ENCODE data around the gene ZBED2.

Gene ZBED2

GRCh38 chr3:111617406-111617805, 22.3 kb upstream of the ZBED2 start:
- TF ChIP-seq CTCF (IDR thresholded peaks at IDR 0.05): no peak
- H3K27me3 ChIP-seq (ENCODE audit: control insufficient read depth, insufficient read depth, low read length): no peaks in the 10 kb centered on the region
- H3K9ac ChIP-seq: no peak overlapping the region

GRCh38 chr3:111616417-111617105, 21.4 kb upstream of the ZBED2 start:
- no peak overlapping the region for H3K4me2 ChIP-seq (ENCODE audit: low read length)
- H2AFZ ChIP-seq: no peak overlapping the region
- H3K9me3 ChIP-seq (ENCODE audit: control insufficient read depth, low read length): no peaks in the 10 kb centered on the region
- H3K4me3 ChIP-seq (ENCODE audit: low read depth, low read length): no peak overlapping the region
- no peak for TF ChIP-seq CTCF (IDR thresholded peaks at IDR 0.05)
- no peaks in the 10 kb centered on the region for H3K27me3 ChIP-seq (ENCODE audit: control insufficient read depth, insufficient read depth, low read length)
- H3K36me3 ChIP-seq (ENCODE audit: control insufficient read depth, insufficient read depth, low read length): no peaks in the 10 kb centered on the region
- H3K4me1 ChIP-seq: no peaks in the 10 kb centered on the region
- H3K79me2 ChIP-seq: no peaks in the 10 kb centered on the region
- no peak overlapping the region for H3K9ac ChIP-seq
- no peak overlapping the region for H3K27ac ChIP-seq

More at GRCh38 chr3:111617406-111617805, 22.3 kb upstream of the ZBED2 start:
- H3K9me3 ChIP-seq (ENCODE audit: control insufficient read depth, low read length): no peaks in the 10 kb centered on the region
- no peak overlapping the region for H3K4me3 ChIP-seq (ENCODE audit: low read depth, low read length)
- H3K4me1 ChIP-seq: no peaks in the 10 kb centered on the region
- H3K4me2 ChIP-seq (ENCODE audit: low read length): no peak overlapping the region
- H2AFZ ChIP-seq: no peak overlapping the region
- no peaks in the 10 kb centered on the region for H3K79me2 ChIP-seq
- no peaks in the 10 kb centered on the region for H3K36me3 ChIP-seq (ENCODE audit: control insufficient read depth, insufficient read depth, low read length)
- H3K27ac ChIP-seq: no peak overlapping the region

- Histone ChIP-seq H3K79me2 (no peaks in the 10 kb centered on the region), H3K4me1 (no peaks in the 10 kb centered on the region)
- no peak for TF ChIP-seq CTCF (IDR thresholded peaks at IDR 0.05)
Measured at GRCh38 chr3:111615880-111616279, 20.7 kb upstream of the ZBED2 start.

GRCh38 chr3:111613294-111613693, 18.1 kb upstream of the ZBED2 start:
- no peak for TF ChIP-seq CTCF (IDR thresholded peaks at IDR 0.05)
- H3K79me2 ChIP-seq: no peaks in the 10 kb centered on the region
- no peak overlapping the region for H3K9ac ChIP-seq
- H2AFZ ChIP-seq: no peak overlapping the region
- H3K27me3 ChIP-seq (ENCODE audit: control insufficient read depth, insufficient read depth, low read length): no peaks in the 10 kb centered on the region
- no peak overlapping the region for H3K4me2 ChIP-seq (ENCODE audit: low read length)
- H3K36me3 ChIP-seq (ENCODE audit: control insufficient read depth, insufficient read depth, low read length): no peaks in the 10 kb centered on the region
- no peaks in the 10 kb centered on the region for H3K9me3 ChIP-seq (ENCODE audit: control insufficient read depth, low read length)
- H3K27ac ChIP-seq: no peak overlapping the region
- no peak overlapping the region for H3K4me3 ChIP-seq (ENCODE audit: low read depth, low read length)
- H3K4me1 ChIP-seq: no peaks in the 10 kb centered on the region

More at GRCh38 chr3:111615880-111616279, 20.7 kb upstream of the ZBED2 start:
- no peaks in the 10 kb centered on the region for H3K9me3 ChIP-seq (ENCODE audit: control insufficient read depth, low read length)
- H3K27me3 ChIP-seq (ENCODE audit: control insufficient read depth, insufficient read depth, low read length): no peaks in the 10 kb centered on the region
- H3K27ac ChIP-seq: no peak overlapping the region
- H2AFZ ChIP-seq: no peak overlapping the region
- H3K4me2 ChIP-seq (ENCODE audit: low read length): no peak overlapping the region
- H3K36me3 ChIP-seq (ENCODE audit: control insufficient read depth, insufficient read depth, low read length): no peaks in the 10 kb centered on the region
- no peak overlapping the region for H3K4me3 ChIP-seq (ENCODE audit: low read depth, low read length)
- H3K9ac ChIP-seq: no peak overlapping the region

- no peaks in the 10 kb centered on the region for H3K27me3 ChIP-seq (ENCODE audit: control insufficient read depth, insufficient read depth, low read length)
- no peak overlapping the region for H3K27ac ChIP-seq
- H3K4me2 ChIP-seq (ENCODE audit: low read length): no peak overlapping the region
- TF ChIP-seq CTCF (IDR thresholded peaks at IDR 0.05): no peak
- H3K9me3 ChIP-seq (ENCODE audit: control insufficient read depth, low read length): no peaks in the 10 kb centered on the region
- no peaks in the 10 kb centered on the region for H3K36me3 ChIP-seq (ENCODE audit: control insufficient read depth, insufficient read depth, low read length)
- H3K9ac ChIP-seq: no peak overlapping the region
- no peaks in the 10 kb centered on the region for H3K79me2 ChIP-seq
- no peak overlapping the region for H3K4me3 ChIP-seq (ENCODE audit: low read depth, low read length)
- no peaks in the 10 kb centered on the region for H3K4me1 ChIP-seq
- no peak overlapping the region for H2AFZ ChIP-seq
Measured at GRCh38 chr3:111610612-111611054, 15.5 kb upstream of the ZBED2 start.
